Epithelial cell of esophagus (primary cell): Measurements from ENCODE around the gene AK4.

ENCODE experiments used
- DNase-seq: peaks from one replicate; pipeline ENCODE4 v3.0.0; 2010; ENCODE audit warnings: low read depth
- H3K4me3 ChIP-seq: 2 replicates; pipeline ENCODE4 v1.5.1; 2011; ENCODE audit warnings: mild to moderate bottlenecking, low read length, control low read depth
- TF ChIP-seq, protein P1 (sequence below): IDR thresholded peaks from 2 replicates; pipeline ENCODE4 v1.5.1; 2011; ENCODE audit warnings: low read depth, mild to moderate bottlenecking, low read length, control low read depth, inconsistent platforms; ENCODE audit not compliant: insufficient read depth; ENCODE audit errors: missing control alignments

The AK4 gene

DNA sequence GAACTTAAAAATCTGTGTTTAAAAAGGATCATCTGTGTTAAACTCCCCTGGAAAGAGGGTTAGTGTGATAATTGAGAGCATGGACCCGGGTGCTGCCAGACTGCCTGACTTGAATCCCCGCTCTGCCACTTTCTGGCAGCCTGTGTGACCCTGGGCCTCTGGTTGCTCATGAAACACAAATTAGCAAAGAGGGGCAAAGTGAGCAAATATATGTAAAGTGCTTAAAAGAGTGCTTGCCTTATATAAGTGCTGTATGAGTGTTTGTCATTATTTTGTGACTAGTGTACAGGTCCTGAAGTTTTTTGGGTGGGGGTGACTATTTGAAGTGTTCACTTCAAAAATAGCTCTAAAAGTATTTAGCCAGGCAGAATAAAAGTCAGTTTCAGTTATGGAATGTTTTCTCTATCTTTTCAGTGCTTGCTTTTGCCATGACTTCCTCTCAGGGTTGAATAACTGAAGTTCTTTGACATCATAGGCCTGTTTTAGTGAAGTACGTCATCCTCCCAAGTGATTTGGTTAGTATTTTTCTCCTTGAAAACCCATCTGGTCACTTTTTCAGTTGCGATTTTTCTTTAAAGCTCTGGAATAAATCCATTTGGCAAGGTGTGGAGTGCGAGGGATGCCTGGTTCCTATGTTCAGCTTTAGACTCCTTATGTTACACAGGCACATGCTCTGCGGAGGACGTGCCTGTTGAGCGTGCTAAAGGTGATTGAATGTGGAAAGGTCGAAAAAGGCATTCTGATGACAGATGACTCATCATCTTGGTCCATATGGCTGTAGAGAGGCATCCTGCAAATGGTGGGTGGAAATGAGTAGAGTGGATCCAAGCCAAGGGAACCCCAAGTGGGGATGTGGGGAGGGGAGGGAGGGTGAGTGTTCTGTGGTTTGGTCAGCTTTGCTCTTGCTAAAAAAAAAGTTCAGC lies 47.8 kb downstream of the AK4 start:
- TF ChIP-seq, protein P1, sequence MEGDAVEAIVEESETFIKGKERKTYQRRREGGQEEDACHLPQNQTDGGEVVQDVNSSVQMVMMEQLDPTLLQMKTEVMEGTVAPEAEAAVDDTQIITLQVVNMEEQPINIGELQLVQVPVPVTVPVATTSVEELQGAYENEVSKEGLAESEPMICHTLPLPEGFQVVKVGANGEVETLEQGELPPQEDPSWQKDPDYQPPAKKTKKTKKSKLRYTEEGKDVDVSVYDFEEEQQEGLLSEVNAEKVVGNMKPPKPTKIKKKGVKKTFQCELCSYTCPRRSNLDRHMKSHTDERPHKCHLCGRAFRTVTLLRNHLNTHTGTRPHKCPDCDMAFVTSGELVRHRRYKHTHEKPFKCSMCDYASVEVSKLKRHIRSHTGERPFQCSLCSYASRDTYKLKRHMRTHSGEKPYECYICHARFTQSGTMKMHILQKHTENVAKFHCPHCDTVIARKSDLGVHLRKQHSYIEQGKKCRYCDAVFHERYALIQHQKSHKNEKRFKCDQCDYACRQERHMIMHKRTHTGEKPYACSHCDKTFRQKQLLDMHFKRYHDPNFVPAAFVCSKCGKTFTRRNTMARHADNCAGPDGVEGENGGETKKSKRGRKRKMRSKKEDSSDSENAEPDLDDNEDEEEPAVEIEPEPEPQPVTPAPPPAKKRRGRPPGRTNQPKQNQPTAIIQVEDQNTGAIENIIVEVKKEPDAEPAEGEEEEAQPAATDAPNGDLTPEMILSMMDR, result no peak
- no peak for DNase-seq
- H3K4me3 ChIP-seq, result no peak overlapping the region

DNA sequence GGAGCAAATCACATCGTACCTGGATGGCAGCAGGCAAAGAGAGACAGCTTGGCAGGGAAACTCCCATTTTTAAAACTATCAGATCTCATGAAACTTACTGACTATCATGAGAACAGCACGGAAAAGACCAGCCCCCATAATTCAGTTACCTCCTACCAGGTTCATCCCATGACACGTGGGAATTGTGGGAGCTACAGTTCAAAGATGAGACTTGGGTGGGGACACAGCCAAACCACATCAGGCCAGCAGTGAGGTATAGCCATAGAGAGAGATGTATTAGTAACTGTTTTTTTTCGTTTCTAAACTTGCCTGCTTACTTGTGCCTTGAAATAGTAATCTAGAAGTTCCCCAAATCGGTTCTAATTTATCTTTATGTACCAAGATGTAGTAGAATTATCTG lies 48.9 kb downstream of the AK4 start:
- H3K4me3 ChIP-seq, result no peak overlapping the region
- TF ChIP-seq, protein P1, result no peak
- DNase-seq, result no peak

DNA sequence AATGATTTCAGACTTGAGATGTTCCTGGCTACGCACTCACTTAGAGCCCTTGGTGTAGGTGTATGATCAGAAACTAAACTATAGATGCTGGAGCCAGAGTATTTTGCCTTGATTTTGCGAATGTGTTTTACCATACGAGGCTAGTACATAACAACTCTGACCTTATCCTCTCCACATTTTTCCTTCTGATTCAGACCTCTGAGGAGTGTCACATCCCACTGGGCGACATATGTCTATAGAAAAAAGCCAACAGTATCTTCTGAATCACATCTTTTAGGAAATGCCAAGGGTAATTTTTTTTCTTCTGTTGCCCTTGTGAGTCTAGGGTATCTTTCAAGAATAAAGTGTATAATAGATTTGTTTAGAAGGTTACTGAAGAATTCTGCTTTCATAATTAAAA lies 49.6 kb downstream of the AK4 start:
- TF ChIP-seq, protein P1, result no peak
- no peak for DNase-seq
- no peak overlapping the region for H3K4me3 ChIP-seq

DNA sequence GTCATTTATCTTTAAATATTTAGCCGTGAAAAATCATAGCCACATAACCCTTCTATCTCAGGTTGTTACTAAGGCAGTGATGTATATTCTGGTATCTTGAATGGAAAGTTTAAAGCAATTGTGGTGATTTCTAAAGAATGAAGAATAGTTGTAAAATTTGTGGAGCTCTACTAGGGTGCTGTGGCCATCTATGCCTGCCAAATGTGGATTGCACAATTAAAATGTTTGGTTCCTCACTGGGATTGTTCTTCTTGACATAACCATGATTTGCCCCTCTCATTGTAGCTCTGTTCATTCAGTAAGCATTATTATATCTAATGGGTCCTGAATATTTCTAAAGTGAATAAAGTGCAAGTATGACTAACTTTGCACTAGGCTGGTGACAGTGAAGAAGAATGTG lies 50.1 kb downstream of the AK4 start:
- no peak for DNase-seq
- H3K4me3 ChIP-seq, result no peak overlapping the region
- TF ChIP-seq, protein P1, result no peak

DNA sequence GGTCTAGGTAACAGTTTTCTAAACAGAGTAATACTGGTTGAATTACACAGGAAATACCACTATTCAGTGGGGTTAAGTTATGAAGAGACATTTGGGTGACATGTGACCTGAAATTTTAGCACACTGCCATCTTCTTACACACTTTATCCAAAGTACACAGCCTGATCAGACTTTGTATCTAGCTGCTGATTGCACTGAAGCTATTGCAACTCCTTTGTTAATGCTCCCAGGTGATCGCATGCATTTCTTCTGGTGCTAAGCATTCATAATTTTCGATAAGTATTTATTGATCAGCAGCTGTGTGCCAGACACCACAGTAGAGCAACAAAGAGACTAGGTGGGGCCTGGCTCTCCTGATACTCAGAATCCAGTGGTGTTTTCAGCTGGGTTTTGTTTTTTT lies 52.4 kb downstream of the AK4 start:
- no peak for DNase-seq
- TF ChIP-seq, protein P1, result no peak
- H3K4me3 ChIP-seq, result no peak overlapping the region

DNA sequence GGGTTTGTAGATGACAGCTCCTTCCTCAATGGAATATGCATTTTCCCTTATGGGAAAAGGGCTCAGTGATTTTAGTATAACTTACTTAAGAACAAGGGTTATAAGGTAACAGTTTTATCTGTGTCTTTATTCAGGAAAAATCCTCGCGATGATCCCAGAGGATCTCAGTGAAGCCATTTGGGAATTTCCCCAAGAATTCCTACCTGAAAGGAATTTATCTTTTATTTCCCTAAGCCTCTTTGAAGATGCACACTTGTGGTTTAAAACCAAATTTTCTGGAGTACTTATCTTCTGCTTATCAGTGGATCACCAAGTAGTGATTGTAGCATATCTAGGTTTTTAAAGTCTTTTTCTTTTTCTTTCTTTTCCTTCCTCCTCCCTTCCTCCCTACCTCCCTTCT lies 58.8 kb downstream of the AK4 start:
- TF ChIP-seq, protein P1, result no peak
- no peak overlapping the region for H3K4me3 ChIP-seq
- no peak for DNase-seq

DNA sequence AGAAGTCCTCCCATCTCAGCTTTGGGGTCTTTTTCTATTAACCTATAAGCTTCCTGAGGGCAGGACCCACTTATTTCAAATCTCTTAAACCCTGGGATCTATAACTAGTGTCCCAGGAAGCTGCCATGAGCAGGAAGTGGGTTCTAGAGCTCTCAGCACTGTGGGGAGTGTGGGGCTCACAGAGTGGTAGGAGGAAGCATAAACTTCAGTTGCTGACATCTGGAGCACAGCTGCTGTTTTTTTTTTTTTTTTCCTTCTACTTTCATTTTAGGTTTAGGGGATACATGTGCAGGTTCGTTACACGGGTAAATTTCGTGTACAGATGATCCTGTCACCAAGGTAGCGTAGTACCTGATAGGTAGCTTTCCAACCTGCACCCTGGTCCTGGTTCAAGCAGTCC lies 59.3 kb downstream of the AK4 start:
- no peak for DNase-seq
- TF ChIP-seq, protein P1, result no peak
- H3K4me3 ChIP-seq, result no peak overlapping the region
